HPDE6-E6E7 (cell line): Measurements from ENCODE around the gene FADS6.

ENCODE experiments used
- DNase-seq: peaks from one replicate; pipeline ENCODE4 v3.0.0; 2011; ENCODE audit warnings: missing footprints; ENCODE audit errors: extremely low spot score

FADS6 gene

GRCh38 chr17:74831444-74832146 lies 61.8 kb downstream of the FADS6 start:
- no peak for DNase-seq

- no peak for DNase-seq
Observed at GRCh38 chr17:74830861-74831260, 62.6 kb downstream of the FADS6 start.

GRCh38 chr17:74827800-74828199 lies 65.6 kb downstream of the FADS6 start:
- DNase-seq, result no peak
